Stimulated activated CD4-positive, alpha-beta T cell treated with anti-CD3 and anti-CD28 coated beads, Interleukin-4, amount 100 ng/mL, for 48 hours (primary cell): ENCODE data around the gene SEC14L2.

ENCODE experiments used
- DNase-seq, 2 donors: peaks; one replicate each; pipeline ENCODE4 v3.0.0-alpha.2; 2020; ENCODE audit warnings: low read depth in 2 of 2

Gene SEC14L2

DNA sequence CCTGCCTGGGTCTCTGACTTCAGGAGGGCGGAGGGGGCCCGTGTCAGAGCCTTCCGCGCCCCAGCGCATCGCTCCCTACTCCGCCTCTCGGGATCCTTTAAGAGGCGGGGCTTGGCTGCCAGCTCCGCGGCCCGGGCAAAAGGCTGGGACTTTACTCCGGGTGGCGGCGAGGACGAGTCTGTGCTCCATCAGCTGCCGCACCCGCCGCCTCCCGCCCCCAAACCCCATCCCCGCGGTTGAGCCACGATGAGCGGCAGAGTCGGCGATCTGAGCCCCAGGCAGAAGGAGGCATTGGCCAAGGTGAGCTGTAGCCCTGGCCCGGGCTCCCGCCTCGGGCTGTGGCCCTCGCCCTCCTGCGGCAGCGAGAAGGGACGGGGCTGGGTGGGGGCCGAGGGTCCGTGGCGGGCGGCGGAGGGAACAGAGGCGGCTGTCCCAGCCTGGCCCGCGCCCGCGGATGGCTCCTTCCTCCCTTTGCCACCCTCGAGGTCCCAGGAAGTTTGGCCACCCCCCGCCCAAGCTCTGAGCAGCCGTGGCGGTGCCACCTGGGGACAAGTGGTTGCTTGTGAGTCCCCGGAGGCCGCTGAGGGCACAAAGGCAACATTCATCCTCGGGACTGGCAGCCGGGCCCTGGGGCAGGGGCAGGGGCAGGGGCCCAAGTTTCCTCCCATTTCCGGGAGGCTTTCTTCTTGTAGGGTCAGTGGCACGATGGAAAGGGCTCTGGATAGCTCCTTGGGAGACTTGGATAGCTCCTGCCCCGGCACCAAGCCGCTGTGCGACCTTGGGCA lies at the start of gene SEC14L2:
Gene SEC14L2, plus strand, starts transcription at position 148 of the 785 bp plus-strand sequence. Its CDS starts 99 bp downstream, at position 247.
- peak; percentile 61 to 64 for DNase-seq

DNA sequence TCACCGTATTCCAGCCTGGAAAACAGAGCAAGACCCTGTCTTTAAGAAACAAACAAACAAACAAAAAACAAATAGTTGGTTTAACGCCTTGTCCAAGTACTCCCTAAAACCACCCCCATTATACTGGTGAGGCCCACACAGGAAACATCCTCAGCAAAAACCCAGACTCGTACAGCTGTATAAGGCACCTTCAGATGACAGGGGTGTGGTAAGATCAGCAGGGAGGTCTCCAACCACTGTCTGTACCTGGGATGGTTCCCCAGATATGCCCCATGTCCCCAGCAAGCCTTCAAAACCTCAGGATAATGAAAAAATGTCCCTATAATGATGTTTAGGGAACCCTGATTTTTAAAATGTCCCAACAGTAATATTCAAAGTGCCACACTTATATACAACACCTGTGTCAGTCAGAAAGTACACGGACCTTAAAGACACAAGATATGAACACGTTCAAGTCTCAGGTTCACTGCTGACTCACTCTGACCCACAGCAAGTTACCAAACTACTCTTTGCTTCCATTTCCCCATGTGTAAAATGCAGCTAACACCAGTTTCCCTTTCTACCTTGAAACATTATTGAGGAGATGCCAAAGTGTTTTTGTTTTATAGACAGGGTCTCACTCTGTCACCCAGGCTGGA lies 49.4 kb upstream of the SEC14L2 start:
- no peak for DNase-seq

GRCh38 chr22:30348404-30348803 lies 48.4 kb upstream of the SEC14L2 start:
- no peak for DNase-seq

GRCh38 chr22:30348809-30349208 lies 48.0 kb upstream of the SEC14L2 start:
- no peak for DNase-seq

- DNase-seq: no peak
Measured at GRCh38 chr22:30351226-30351625, 45.6 kb upstream of the SEC14L2 start.

DNA sequence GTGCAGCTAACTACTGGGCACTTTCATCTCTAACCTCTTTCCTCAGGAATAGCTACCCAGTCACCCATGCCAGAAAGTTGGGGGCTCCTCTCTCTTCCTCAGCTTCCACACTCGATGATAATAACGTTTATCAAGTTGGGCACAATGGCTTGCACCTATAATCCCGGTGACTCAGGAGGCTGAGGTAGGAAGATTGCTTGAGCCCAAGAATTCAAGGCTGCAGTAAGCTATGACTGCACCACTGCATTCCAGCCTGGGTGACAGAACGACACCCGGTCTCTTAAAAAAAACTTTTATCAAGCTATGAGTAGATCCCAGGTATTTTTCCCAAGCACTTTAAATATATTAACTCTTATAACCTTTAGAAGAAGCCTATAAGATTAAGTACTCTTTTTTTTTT lies 42.2 kb upstream of the SEC14L2 start:
- DNase-seq: no peak

DNA sequence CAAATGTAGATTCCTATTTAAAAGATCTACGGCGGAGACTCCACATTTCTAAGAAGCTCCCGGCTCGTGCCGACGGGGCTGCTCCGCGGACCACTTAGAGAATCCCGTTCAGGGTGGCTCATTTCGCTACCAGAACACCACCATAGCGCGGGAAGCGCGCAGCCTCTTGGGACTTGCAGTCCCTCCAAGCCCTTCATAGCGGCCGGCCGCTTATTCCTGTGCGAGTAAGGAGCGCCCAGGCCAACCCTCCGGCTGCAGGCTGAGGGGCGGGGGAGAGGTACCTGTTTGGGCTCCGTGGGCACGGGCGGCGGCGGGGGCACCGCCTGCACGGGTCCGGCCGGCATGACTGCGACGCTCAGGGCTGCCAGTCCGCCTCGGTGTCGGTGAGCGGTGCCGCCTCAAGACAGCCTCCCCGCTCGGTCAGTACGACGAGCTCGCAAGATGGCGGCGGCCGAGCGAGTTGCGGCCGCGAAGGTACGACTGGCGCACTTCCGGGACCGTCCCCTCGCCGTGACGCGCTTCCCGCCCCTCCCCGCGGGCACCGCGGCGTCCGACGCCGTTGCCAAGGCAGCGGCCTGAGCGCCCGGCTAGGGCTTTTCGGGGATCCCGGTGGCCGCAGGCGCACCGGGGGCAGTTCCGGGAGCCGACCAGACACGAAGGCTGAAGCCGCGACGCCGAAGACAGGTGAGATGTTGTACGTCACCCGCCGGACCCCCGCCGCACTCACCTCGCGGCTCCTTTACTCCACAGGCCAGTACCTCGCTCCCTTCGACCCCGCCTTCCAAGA lies 40.2 kb upstream of the SEC14L2 start, which contains the start of the genes CCDC157 and SF3A1:
Gene CCDC157, plus strand, starts transcription at position 559 of the 787 bp plus-strand sequence. CDS start 8,994 bp downstream, outside the sequence.
Gene SF3A1, minus strand, starts transcription at position 446 of the 787 bp plus-strand sequence. Its CDS starts 102 bp downstream, at position 344.
- DNase-seq: peak; percentile 76 to 85

- peak in 1 of 2 donors; percentile 8 for DNase-seq
Measured at GRCh38 chr22:30357236-30357570, 39.6 kb upstream of the SEC14L2 start.

DNA sequence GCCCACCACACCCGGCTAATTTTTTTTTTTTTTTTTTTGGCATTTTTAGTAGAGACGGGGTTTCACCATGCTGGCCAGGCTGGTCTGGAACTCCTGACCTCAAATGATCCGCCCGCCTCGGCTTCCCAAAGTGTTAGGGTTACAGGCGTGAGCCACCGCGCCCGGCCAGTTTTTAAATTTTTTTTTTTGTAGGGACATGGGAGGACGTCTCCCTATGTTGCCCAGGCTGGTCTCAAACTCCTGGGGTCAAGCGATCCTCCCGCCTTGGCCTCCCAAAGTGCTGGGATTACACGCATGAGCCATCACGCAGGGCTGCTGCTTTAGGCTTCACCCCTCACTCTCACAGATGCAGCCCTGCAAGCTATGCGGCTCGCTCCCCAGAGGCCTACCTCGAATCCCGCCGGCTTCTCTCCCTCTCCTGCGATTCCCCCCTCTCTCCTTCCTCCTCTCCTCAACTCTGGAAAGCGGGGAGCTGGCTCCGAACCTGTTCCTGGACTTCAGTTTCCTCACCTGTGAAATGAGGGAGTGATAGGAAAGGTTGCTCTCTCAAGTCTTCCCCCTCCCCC lies 39.1 kb upstream of the SEC14L2 start:
- no peak for DNase-seq

DNA sequence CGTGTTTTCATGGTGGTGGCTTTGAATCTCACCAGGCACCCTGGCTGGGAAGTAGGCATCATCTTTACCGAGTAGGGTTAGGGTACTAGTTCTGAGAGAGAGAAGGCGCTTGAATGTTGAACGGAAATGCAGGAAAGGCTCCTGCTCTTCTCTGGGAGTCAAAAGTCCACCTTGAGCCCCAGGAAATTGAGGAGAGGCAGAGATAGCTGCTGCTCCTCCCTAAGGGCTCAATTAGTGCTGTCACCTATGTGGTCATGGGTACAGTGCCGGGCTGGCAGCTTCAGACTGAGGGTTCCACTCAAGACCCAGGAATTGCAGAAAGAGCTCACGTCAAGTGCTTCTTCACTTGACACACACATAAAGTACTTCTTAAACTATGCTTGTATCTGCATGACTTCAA lies 38.3 kb upstream of the SEC14L2 start:
- DNase-seq: no peak

DNA sequence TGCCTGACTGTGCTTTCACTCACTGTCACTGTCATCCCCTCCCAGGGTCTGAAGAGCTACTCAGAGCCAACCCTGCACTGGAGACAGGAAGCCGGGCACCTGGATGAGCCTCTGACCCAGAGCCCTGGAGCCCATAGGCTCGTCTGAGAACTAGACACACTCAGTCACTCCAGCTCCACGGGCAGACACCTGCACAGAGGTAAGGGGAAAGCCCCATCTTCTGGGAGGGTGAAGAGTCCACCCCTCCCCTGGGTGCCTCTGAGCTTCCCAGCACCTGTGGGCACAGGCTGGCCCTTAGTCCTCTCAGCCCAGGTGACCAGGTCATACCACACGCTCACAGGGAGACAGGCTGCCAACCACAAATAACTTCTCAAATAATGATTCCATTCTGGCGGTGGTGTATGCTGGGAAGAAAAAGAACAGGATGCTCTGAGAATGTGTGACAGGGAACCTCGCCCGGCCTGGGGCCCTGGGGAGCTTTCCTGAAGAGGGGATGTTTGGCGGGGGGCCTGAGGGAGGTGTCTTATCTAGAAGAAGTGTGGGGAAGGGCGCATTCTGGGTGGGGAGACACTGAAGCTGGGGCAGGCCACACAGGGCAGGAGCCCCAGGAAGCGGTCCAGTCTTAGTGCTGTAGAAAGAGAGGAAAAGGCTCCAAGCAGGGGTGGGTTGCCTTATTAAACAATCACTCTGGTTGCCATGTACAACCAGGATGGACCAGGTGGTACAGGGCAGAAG lies 34.7 kb upstream of the SEC14L2 start:
- no peak for DNase-seq

DNA sequence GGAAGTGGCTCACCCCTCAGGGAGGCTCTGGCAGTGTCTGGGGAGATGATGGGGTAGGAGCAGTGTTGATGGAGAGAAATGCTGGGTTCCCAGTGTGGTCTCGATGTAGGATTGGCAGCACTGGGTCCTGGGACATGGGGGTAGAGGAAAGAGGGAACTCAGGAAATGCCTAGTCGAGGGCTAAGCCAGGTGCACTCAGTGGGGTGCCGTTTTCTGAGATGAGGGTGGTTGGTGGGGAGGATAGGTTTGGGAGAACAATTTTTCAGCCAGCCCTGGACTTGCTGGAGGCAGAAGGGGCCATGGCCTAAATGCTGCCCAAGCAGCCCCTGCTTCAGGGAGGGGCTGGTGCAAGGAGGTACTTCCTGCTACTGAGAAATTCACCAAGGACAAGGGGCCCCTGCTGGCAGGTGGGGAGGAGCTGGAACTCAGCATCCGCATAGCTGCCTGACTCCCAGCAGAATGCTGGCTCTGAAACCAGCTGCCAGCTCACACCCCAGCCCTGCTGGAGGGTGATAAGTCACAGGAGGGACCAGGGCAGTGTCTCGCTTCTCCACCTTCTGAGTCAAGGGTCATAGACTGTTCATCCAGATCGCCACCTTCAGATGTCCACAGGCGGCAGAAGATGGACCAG lies 34.1 kb upstream of the SEC14L2 start:
- DNase-seq: no peak

- DNase-seq: no peak
Measured at GRCh38 chr22:30365891-30366290, 30.9 kb upstream of the SEC14L2 start.

DNA sequence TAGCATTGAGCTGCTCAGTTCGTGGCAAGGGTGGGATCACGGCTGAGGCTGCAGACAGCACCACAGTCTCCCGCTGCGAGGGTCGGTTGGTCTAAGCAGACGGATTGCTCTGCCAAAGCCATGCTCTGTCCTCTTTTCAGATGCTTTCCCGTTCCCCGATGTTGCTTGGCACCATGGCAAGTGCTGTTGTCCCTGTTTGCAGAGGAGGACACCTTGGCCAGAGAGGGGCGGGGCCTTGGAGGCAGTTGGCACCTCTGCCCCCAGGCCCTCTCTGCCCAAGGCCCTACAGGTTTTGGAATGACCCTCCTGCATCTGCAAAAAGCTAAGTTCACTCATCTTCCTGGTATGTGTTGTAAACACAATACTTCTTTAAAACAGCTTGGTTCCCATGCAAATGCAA lies 28.4 kb upstream of the SEC14L2 start:
- DNase-seq: no peak

- DNase-seq: no peak
Measured at GRCh38 chr22:30370641-30371230, 26.1 kb upstream of the SEC14L2 start.

DNA sequence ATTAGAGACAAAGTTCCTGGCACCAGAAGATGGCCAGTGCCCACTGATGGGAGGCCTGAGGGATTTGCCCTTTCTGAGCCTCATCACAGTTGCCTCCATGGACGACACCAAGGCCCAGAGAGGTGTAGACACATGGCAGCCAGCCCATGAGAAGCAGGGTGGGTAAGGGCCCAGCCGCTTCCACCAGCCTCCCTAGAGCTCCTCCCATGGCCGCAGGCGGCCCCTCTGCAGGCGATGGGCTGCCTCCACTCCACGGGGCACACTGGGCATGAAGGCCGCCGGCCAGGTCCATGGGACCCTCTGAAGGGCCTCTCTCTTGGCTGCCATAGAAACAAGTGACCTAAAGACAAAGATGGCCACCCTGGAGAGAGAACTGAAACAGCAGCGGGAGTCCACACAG lies 25.5 kb upstream of the SEC14L2 start:
- DNase-seq: no peak

GRCh38 chr22:30371981-30372380 lies 24.8 kb upstream of the SEC14L2 start:
- no peak for DNase-seq

DNA sequence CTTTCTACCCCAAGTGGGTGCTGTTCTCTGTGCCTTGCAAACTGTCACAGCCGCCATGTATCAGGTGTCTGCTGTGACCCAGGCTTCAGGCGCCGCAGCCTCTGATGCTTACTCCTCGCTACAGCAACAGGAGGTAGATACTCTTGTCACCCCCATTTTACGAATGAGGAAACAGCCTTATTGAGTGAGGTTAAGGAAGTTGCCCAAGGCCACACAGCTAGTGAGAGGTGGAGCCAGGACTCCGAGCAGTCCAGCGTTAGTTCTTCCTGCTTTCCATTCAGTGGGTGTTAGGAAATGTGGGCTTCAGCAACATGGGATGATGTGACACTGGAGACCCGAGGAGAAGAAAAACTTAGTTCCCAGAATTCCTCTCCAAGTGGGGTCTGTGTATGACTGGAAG lies 23.9 kb upstream of the SEC14L2 start:
- DNase-seq: no peak

DNA sequence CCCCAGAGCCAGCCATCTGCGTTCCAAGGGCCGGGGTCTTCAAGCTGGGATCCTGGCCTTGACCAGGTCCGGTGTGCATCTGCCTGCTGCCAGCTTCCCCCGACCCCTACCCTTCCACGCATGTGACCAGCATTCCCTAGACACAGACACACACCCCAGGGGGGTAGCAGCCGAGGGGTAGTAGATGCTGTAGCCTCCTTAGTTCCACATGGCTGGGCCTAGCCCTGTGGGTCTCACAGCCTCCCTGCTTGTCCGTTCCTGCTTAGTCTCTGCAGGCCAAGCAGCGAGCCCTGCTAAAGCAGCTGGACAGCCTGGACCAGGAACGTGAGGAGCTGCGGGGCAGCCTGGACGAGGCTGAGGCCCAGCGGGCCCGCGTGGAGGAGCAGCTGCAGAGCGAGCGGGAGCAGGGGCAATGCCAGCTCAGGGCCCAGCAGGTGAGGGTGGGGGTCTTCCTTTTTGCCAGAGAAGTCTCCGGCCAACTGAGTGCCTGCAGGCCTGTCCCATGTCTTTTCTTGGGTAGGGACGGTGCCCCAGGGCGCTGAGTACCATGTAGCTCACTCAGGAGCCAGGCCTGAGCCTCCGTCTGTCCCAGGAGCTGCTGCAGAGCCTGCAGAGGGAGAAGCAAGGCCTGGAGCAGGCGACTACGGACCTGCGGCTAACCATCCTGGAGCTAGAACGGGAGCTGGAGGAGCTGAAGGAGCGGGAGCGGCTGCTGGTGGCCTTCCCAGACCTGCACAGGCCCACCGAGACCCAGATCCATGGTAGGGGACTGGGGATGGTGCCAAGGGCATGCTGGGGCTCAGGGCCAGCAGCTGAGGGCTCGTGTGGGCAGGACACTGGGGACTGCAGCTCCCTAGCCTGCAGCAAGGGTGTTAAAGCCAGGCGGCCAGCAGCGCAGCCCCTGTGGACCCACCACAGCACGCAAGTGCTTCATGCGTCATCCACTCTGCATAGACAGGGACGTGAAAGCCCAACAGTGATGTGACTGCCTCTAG lies 23.2 kb upstream of the SEC14L2 start:
- no peak for DNase-seq
